Adrenal gland (tissue), 12 donors: Measurements from ENCODE around the gene PARP12. TPM values are rescaled to one million over a fixed set of nuclear protein-coding genes. Genes with fewer than 3 reads are reported as not detected.
A peak's percentile ranks its signal among the peaks of the same experiment; 100 is the strongest.

ENCODE experiments used
- DNase-seq, 7 donors: peaks; one replicate each; pipeline ENCODE4 v3.0.0-alpha.2; 2019 to 2020
- H3K27ac ChIP-seq, 5 donors: fragments of 200-600 bp; sonication (generic) in 4 of 5; 1 replicate in 3 of 5; 2 replicates in 2 of 5; pipeline versions ENCODE4 v1.5.1 to v1.8.0; 2016 to 2020; ENCODE audit warnings: mild to moderate bottlenecking in 1 of 5
- H3K27me3 ChIP-seq: fragments of 200-600 bp; 2 replicates; pipeline ENCODE4 v1.8.0; 2021
- H3K36me3 ChIP-seq, 2 donors: fragments of 200-600 bp; replicated peaks in 1 of 2; 1 replicate in 1 of 2; 2 replicates in 1 of 2; pipeline versions ENCODE4 v1.5.1 to v1.8.0; 2018 to 2022
- H3K4me1 ChIP-seq, 2 donors: fragments of 200-600 bp; replicated peaks in 1 of 2; 1 replicate in 1 of 2; 2 replicates in 1 of 2; pipeline versions ENCODE4 v1.5.1 to v1.8.0; 2018 to 2021
- H3K4me3 ChIP-seq, 4 donors: fragments of 200-600 bp; sonication (generic) in 3 of 4; one replicate each; pipeline ENCODE4 v1.5.1; 2016 to 2018
- H3K9me3 ChIP-seq, 3 donors: fragments of 200-600 bp; sonication (generic) in 1 of 3; replicated peaks in 1 of 3; 1 replicate in 2 of 3; 2 replicates in 1 of 3; pipeline versions ENCODE4 v1.5.1 to v1.8.0; 2016 to 2021
- POLR2A ChIP-seq, 2 donors: fragments of 450-650 bp; IDR thresholded peaks; one replicate each; pipeline ENCODE4 v1.6.1; 2017; ENCODE audit warnings: antibody characterized with exemption in 2 of 2, mild to moderate bottlenecking in 2 of 2, moderate library complexity in 1 of 2
- WGBS, 4 donors: extraction: QIAGEN DNeasy Blood & Tissue Kit in 2 of 4; methylation state at CpG; one replicate each; pipeline versions ENCODE4 v1.1.5 to v1.1.7; 2013 to 2017; 5-methylcytosine and 5-hydroxymethylcytosine counted together
- intact Hi-C, 2 donors: fragments of 100-400 bp; cut with DNase I; formaldehyde crosslinking; loops; one replicate each; pipeline versions ENCODE4 v1.14.1 to v1.15.0; 2022 to 2023
- polyA plus RNA-seq, 3 donors: library from polyadenylated mRNA; stranded (reverse); fragments of 200-250 nt in 2 of 3; fragments of 350-450 nt in 1 of 3; fragmentation: Illumina TruSeq in 1 of 3; extraction: RNeasy Lipid Tissue Mini Kit (QIAGEN cat#74804) in 1 of 3; gene quantifications; one replicate each; pipeline ENCODE4 v1.2.3, GENCODE V29; 2013 to 2014
- total RNA-seq, 9 donors: library from RNA; depleted of rRNA in 4 of 9; stranded (reverse); fragments of >200 nt in 4 of 9; fragments of 120-200 nt in 1 of 9; fragmentation: NEBNext Ultra II Directional in 1 of 9; extraction: Animal tissue kit (Norgen Biotek cat#: 25700) in 1 of 9; gene quantifications; one replicate each; pipeline versions ENCODE4 v1.1.0 to v1.2.4, GENCODE V29; 2013 to 2023
- TF ChIP-seq, protein P1 (sequence below), 6 experiments: fragments of 450-650 bp in 4 of 6; fragments of 200-600 bp in 2 of 6; sonication (generic) in 1 of 6; IDR thresholded peaks; 1 replicate in 5 of 6; 2 replicates in 1 of 6; pipeline versions ENCODE4 v1.5.1 to v1.8.0; 2016 to 2021; ENCODE audit warnings: antibody characterized with exemption in 6 of 6, mild to moderate bottlenecking in 2 of 6, moderate library complexity in 1 of 6
- donor health status: healthy with polysubstance abuse.
- donor health status: Bipolar disorder and iron deficiency.
- donor health status: DM: yes; HTN: yes; CAD: no.
- donor health status: DM: no; HTN: no; CAD: no.
- donor health status: DM: no; HTN: no; CAD: no.
- donor health status: DM: yes; HTN: yes; CAD: no.

PARP12 gene
- total and polyA plus RNA-seq, 12 donors = 11.5 to 49.4 (median 24.1) TPM

DNA sequence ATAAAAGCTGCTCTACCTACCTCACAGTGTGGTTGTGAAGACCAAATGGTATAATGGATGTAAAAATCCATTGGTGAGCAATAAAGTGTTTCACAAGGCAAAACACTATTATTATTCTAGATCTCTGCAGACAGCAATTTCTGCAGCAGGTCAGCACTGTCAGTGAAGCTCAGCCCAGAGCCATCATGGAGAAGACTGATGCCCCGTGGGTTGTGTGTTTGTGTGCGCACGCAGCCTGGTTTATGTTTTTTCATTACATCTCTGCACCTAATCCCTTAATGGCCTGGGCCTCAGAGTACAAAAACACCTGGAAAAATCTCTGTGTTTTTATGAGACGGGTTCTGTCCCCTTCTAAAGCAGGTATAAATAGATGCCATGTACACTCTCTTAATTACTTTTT is 64.2 kb downstream of the PARP12 start:
- no peaks in the 10 kb centered on the region for H3K36me3 ChIP-seq
- WGBS, 4 donors = 95 to 99% (median 97%) methylated on average over 4 of the region's 4 CpGs
- H3K4me1 ChIP-seq = no peaks in the 10 kb centered on the region
- no peak overlapping the region for H3K27ac ChIP-seq
- no peak for TF ChIP-seq POLR2A (IDR thresholded peaks at IDR 0.05)
- TF ChIP-seq, protein P1, sequence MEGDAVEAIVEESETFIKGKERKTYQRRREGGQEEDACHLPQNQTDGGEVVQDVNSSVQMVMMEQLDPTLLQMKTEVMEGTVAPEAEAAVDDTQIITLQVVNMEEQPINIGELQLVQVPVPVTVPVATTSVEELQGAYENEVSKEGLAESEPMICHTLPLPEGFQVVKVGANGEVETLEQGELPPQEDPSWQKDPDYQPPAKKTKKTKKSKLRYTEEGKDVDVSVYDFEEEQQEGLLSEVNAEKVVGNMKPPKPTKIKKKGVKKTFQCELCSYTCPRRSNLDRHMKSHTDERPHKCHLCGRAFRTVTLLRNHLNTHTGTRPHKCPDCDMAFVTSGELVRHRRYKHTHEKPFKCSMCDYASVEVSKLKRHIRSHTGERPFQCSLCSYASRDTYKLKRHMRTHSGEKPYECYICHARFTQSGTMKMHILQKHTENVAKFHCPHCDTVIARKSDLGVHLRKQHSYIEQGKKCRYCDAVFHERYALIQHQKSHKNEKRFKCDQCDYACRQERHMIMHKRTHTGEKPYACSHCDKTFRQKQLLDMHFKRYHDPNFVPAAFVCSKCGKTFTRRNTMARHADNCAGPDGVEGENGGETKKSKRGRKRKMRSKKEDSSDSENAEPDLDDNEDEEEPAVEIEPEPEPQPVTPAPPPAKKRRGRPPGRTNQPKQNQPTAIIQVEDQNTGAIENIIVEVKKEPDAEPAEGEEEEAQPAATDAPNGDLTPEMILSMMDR (IDR thresholded peaks at IDR 0.05) = no peak
- no peak for DNase-seq
- no peaks in the 10 kb centered on the region for H3K9me3 ChIP-seq
- H3K4me3 ChIP-seq = no peak overlapping the region
- H3K27me3 ChIP-seq = no peaks in the 10 kb centered on the region
- intact Hi-C loops = loop anchor here in 1 of 2 donors (5.0 kb wide), 1 partner anchor 351 kb away; no protein-coding TSS in a partner anchor

DNA sequence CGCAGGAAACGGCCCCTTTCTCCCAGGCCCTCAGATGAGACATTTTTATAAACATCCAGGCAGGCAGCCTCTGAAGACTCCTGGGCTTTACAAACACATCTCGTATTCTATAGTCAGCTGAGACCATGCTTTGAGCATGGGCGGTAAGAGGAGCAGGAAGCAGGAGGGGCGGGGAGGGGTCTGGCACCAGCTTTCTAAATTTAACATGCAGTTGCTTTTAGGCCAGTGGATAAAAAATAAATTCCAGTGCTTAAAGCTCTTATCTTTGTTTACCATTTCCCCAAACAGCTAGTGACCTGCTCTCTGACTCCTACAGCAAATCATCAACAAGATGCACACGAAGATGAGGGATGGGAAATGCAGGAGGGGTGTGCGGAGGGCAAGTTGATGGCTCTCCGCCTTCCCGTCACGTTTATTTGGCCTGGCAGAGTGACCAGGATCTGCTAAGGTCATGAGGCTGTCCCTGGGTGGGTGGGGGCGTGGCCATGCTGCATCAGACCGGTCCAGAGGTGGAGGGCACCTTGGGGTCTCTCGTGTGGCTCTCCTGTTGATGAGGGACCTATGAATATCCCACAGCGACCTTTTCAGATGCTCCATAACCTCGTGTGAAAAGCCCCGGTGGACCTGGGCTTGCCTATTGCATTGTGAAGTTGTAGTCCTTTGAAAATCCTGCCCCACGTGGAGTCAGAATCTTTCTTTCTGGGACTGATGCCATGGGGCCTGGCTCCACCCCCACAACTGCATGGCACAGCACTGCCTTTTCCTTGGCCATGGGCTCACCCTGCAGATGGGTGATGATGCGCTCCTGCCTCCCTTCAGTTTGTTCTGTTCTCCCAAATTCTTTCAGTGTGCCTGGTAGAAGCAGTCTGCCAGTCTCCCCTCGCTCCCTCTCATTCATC is 67.5 kb downstream of the PARP12 start:
- no peaks in the 10 kb centered on the region for H3K27me3 ChIP-seq
- H3K9me3 ChIP-seq = no peaks in the 10 kb centered on the region
- peak; percentile 58 to 81 (median 79) for DNase-seq
- H3K27ac ChIP-seq = no peak overlapping the region
- intact Hi-C loops = loop anchor here in 1 of 2 donors (5.0 kb wide), 1 partner anchor 348 kb away; no protein-coding TSS in a partner anchor
- no peaks in the 10 kb centered on the region for H3K36me3 ChIP-seq
- H3K4me3 ChIP-seq = no peak overlapping the region
- no peaks in the 10 kb centered on the region for H3K4me1 ChIP-seq
- TF ChIP-seq, protein P1 (IDR thresholded peaks at IDR 0.05) = no peak
- TF ChIP-seq POLR2A (IDR thresholded peaks at IDR 0.05) = no peak
- 57 to 65% (median 60%) methylated on average over 14 to 19 of the region's 19 CpGs for WGBS, 4 donors

DNA sequence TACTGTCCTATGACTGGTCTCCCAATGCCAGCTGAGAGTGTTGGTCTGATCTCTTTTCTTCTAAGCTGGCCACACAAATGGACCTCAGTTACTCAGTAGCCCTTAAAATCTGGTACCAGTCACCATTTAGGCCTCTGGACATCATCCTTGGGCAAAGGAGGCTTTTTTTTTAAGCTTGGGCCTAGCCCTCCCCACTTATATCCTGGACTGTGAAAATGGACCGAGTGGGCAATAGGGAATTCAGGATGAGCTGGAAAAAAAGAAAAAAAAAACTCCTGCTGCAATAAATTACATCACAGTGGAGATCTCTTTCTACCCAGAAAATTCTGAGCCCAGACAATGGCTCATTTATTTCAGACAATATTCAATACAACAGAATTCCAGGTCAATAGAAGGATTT is 68.4 kb downstream of the PARP12 start:
- DNase-seq = no peak
- no peaks in the 10 kb centered on the region for H3K9me3 ChIP-seq
- intact Hi-C loops = no loop called here
- WGBS, 4 donors = 78 to 90% (median 83%) methylated on average over 1 of the region's 1 CpG
- H3K27me3 ChIP-seq = no peaks in the 10 kb centered on the region
- no peak overlapping the region for H3K4me3 ChIP-seq
- TF ChIP-seq, protein P1 (IDR thresholded peaks at IDR 0.05) = no peak
- no peak for TF ChIP-seq POLR2A (IDR thresholded peaks at IDR 0.05)
- no peaks in the 10 kb centered on the region for H3K36me3 ChIP-seq
- no peaks in the 10 kb centered on the region for H3K4me1 ChIP-seq
- H3K27ac ChIP-seq = no peak overlapping the region

DNA sequence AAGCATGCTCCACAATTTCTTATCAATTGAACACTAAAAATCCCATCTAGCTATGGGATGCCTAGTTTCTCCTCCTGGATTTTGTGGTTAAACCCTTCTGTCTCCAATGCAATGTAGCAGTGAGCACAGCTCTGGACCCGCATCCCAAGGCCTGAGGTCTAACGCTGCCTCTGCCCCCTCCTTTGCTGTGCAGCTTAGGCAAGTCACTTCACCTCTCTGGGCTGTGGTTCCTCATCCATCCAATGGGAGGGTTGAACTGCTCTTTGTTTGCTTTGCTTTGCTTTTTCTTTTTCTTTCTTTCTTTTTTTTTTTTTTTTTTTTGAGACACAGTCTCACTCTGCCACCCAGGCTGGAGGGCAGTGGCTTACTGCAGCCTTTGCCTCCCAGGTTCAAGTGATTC is 69.2 kb downstream of the PARP12 start:
- H3K4me1 ChIP-seq = no peaks in the 10 kb centered on the region
- intact Hi-C loops = no loop called here
- WGBS, 4 donors = 97 to 100% (median 98%) methylated on average over 2 of the region's 2 CpGs
- H3K27me3 ChIP-seq = no peaks in the 10 kb centered on the region
- no peak for DNase-seq
- H3K36me3 ChIP-seq = no peaks in the 10 kb centered on the region
- no peak overlapping the region for H3K4me3 ChIP-seq
- H3K9me3 ChIP-seq = no peaks in the 10 kb centered on the region
- no peak for TF ChIP-seq POLR2A (IDR thresholded peaks at IDR 0.05)
- TF ChIP-seq, protein P1 (IDR thresholded peaks at IDR 0.05) = no peak
- no peak overlapping the region for H3K27ac ChIP-seq
